CD4-positive, alpha-beta T cell treated with Interleukin-10 for 1 hour (primary cell): ENCODE data around the gene ZFP36L2.

Source experiments
- DNase-seq: peaks from one replicate; pipeline ENCODE4 v3.0.0-alpha.2; 2020

The ZFP36L2 gene

GRCh38 chr2:43222475-43223309, 3.7 kb downstream of the ZFP36L2 start:
- peak; percentile 34 for DNase-seq

- peak; percentile 58 for DNase-seq
Observed at GRCh38 chr2:43221763-43222474, 4.5 kb downstream of the ZFP36L2 start.

GRCh38 chr2:43221124-43221762, 5.2 kb downstream of the ZFP36L2 start:
- peak; percentile 34 for DNase-seq

- no peak for DNase-seq
Observed at GRCh38 chr2:43220760-43221123, 5.7 kb downstream of the ZFP36L2 start.

GRCh38 chr2:43220229-43220751, 6.1 kb downstream of the ZFP36L2 start:
- no peak for DNase-seq

- DNase-seq = peak; percentile 86
Observed at GRCh38 chr2:43219383-43220228, 6.8 kb downstream of the ZFP36L2 start.

GRCh38 chr2:43218702-43219382, 7.6 kb downstream of the ZFP36L2 start:
- peak; percentile 89 for DNase-seq

GRCh38 chr2:43218155-43218701, 8.2 kb downstream of the ZFP36L2 start:
- no peak for DNase-seq

GRCh38 chr2:43217228-43218154, 8.9 kb downstream of the ZFP36L2 start:
- no peak for DNase-seq

GRCh38 chr2:43216629-43217028, 9.8 kb downstream of the ZFP36L2 start:
- DNase-seq = no peak

GRCh38 chr2:43215673-43216255, 10.6 kb downstream of the ZFP36L2 start:
- DNase-seq = no peak

- no peak for DNase-seq
Observed at GRCh38 chr2:43214253-43214652, 12.2 kb downstream of the ZFP36L2 start.

- no peak for DNase-seq
Observed at GRCh38 chr2:43212931-43213330, 13.5 kb downstream of the ZFP36L2 start.

GRCh38 chr2:43212216-43212835, 14.1 kb downstream of the ZFP36L2 start:
- DNase-seq = no peak

- no peak for DNase-seq
Observed at GRCh38 chr2:43210467-43211303, 15.7 kb downstream of the ZFP36L2 start.

GRCh38 chr2:43210125-43210466, 16.3 kb downstream of the ZFP36L2 start:
- no peak for DNase-seq

GRCh38 chr2:43209204-43209717, 17.1 kb downstream of the ZFP36L2 start:
- no peak for DNase-seq

GRCh38 chr2:43207553-43208300, 18.7 kb downstream of the ZFP36L2 start:
- DNase-seq = no peak
